PC-3 (cell line): ENCODE data around the gene DPF3. TPM values are rescaled to one million over a fixed set of nuclear protein-coding genes. Genes with fewer than 3 reads are reported as not detected.

ENCODE experiments used
- ATAC-seq: fragments of 200-7000 bp; cut with Tn5 transposase; 2 replicates; pipeline ENCODE4 v1.9.1; 2020; ENCODE audit warnings: mild to moderate bottlenecking, moderate library complexity
- BruUV-seq: library from RNA; stranded (reverse); fragments of 400-500 nt; replicated peaks from 2 replicates; lab custom pipeline; 2021; lab: Mats Ljungman, UMichigan
- CTCF ChIA-PET: fragments of 300-600 bp; sonication (Branson Sonifier 250); formaldehyde crosslinking; loops from one replicate; lab custom pipeline; 2022; ENCODE audit warnings: antibody characterized with exemption; lab: Charles Lee
- POLR2A ChIA-PET: fragments of 300-600 bp; sonication (Branson Sonifier 250); formaldehyde crosslinking; loops from one replicate; lab custom pipeline; 2022; ENCODE audit warnings: antibody characterized with exemption; ENCODE audit not compliant: unreplicated experiment; lab: Charles Lee
- DNase-seq: peaks from one replicate; pipeline ENCODE4 v3.0.0-alpha.2; 2015
- H2AFZ ChIP-seq: fragments of 300-600 bp; sonication (generic); 2 replicates; pipeline ENCODE4 v1.6.0; 2016; ENCODE audit warnings: antibody characterized with exemption, low read length
- H3F3A ChIP-seq: fragments of 300-600 bp; sonication (generic); one replicate; pipeline ENCODE4 v1.6.0; 2017; ENCODE audit warnings: antibody characterized with exemption, low read length, control low read depth, mild to moderate bottlenecking; ENCODE audit not compliant: unreplicated experiment
- H3K27ac ChIP-seq: fragments of 300-600 bp; sonication (generic); 2 replicates; pipeline ENCODE4 v1.5.1; 2016; ENCODE audit warnings: mild to moderate bottlenecking, low read length
- H3K27me3 ChIP-seq: fragments of 300-600 bp; sonication (generic); 2 replicates; pipeline ENCODE4 v1.6.1; 2016; ENCODE audit warnings: low read length, mixed read lengths
- H3K36me3 ChIP-seq: fragments of 300-600 bp; sonication (generic); 2 replicates; pipeline ENCODE4 v1.6.1; 2016; ENCODE audit warnings: low read depth, mixed run types, low read length, mixed read lengths
- H3K4me1 ChIP-seq: fragments of 300-600 bp; sonication (generic); 2 replicates; pipeline ENCODE4 v1.5.1; 2016; ENCODE audit warnings: low read length; ENCODE audit not compliant: insufficient read depth
- H3K4me2 ChIP-seq: fragments of 300-600 bp; sonication (generic); 2 replicates; pipeline ENCODE4 v1.6.0; 2016; ENCODE audit warnings: low read length
- H3K4me3 ChIP-seq: fragments of 300-600 bp; sonication (generic); 2 replicates; pipeline ENCODE4 v1.5.1; 2016; ENCODE audit warnings: mild to moderate bottlenecking, low read length, mixed read lengths
- H3K79me2 ChIP-seq: fragments of 300-600 bp; sonication (generic); 2 replicates; pipeline ENCODE4 v1.6.1; 2017; ENCODE audit warnings: low read length, mixed read lengths
- H3K9ac ChIP-seq: fragments of 300-600 bp; sonication (generic); 2 replicates; pipeline ENCODE4 v1.6.0; 2016; ENCODE audit warnings: mild to moderate bottlenecking, low read length
- H3K9me2 ChIP-seq: fragments of 300-600 bp; sonication (generic); replicated peaks from 2 replicates; pipeline ENCODE4 v1.6.1; 2016; ENCODE audit warnings: mixed run types, low read length, mixed read lengths
- H3K9me3 ChIP-seq: fragments of 300-600 bp; sonication (generic); 2 replicates; pipeline ENCODE4 v1.6.1; 2016; ENCODE audit warnings: low read length, mixed read lengths
- H4K20me1 ChIP-seq: fragments of 300-600 bp; sonication (generic); 2 replicates; pipeline ENCODE4 v1.6.1; 2016; ENCODE audit warnings: low read length, mixed read lengths
- CTCF ChIP-seq: fragments of 300-600 bp; sonication (generic); conservative IDR thresholded peaks from 2 replicates; pipeline ENCODE4 v1.5.1; 2017; ENCODE audit warnings: antibody characterized with exemption, low read depth, mild to moderate bottlenecking, low read length
- EZH2 ChIP-seq: fragments of 300-600 bp; sonication (generic); IDR thresholded peaks from one replicate; pipeline ENCODE4 v1.6.1; 2017; ENCODE audit warnings: antibody characterized with exemption, mild to moderate bottlenecking, low read length; ENCODE audit not compliant: unreplicated experiment
- EZH2phosphoT487 ChIP-seq: fragments of 300-600 bp; sonication (generic); IDR thresholded peaks from 2 replicates; pipeline ENCODE4 v1.6.1; 2018; ENCODE audit warnings: mild to moderate bottlenecking, antibody characterized with exemption, low read length, borderline replicate concordance
- intact Hi-C: fragments of 100-400 bp; cut with micrococcal nuclease; formaldehyde crosslinking; loops from 2 replicates; pipeline ENCODE4 v1.9.0; 2023
- total RNA-seq: library from RNA; depleted of rRNA; stranded (reverse); fragments of >200 nt; gene quantifications from 2 replicates; pipeline ENCODE4 v1.2.3, GENCODE V29; 2014

Gene DPF3
- total RNA-seq, 1 experiment from 2014 or later = 16.6 TPM

- CTCF ChIA-PET = no interaction called here
- H3K4me2 ChIP-seq = no peak overlapping the region
- H3K4me1 ChIP-seq = no peaks in the 10 kb centered on the region
- H3K9me2 ChIP-seq = no peaks in the 10 kb centered on the region
- H3K27ac ChIP-seq = no peak overlapping the region
- no peak for DNase-seq
- no TSS peak for BruUV-seq
- H3K79me2 ChIP-seq = no peaks in the 10 kb centered on the region
- no peaks in the 10 kb centered on the region for H4K20me1 ChIP-seq
- H3K9me3 ChIP-seq = no peaks in the 10 kb centered on the region
- no peak overlapping the region for H3K4me3 ChIP-seq
- no peaks in the 10 kb centered on the region for H3K36me3 ChIP-seq
- no peak overlapping the region for H2AFZ ChIP-seq
- ATAC-seq = no peak
- no peaks in the 10 kb centered on the region for H3K27me3 ChIP-seq
- H3F3A ChIP-seq = no peaks in the 10 kb centered on the region
- POLR2A ChIA-PET = no interaction called here
- TF ChIP-seq CTCF (no peak), EZH2phosphoT487 (no peak), EZH2 (no peak)
- H3K9ac ChIP-seq = no peak overlapping the region
- intact Hi-C loops = no loop called here
These were observed 54.5 kb downstream of the DPF3 start for GRCh38 chr14:72839351-72839750.

GRCh38 chr14:72836085-72836484 lies 57.8 kb downstream of the DPF3 start:
- H3K4me2 ChIP-seq = no peak overlapping the region
- H4K20me1 ChIP-seq = no peaks in the 10 kb centered on the region
- H3F3A ChIP-seq = no peaks in the 10 kb centered on the region
- H3K36me3 ChIP-seq = no peaks in the 10 kb centered on the region
- intact Hi-C loops = no loop called here
- H3K79me2 ChIP-seq = no peaks in the 10 kb centered on the region
- BruUV-seq = no TSS peak
- TF ChIP-seq EZH2 = no peak
- TF ChIP-seq CTCF = no peak
- no peak for TF ChIP-seq EZH2phosphoT487
- ChIA-PET CTCF (no interaction called here), POLR2A (no interaction called here)
- no peaks in the 10 kb centered on the region for H3K27me3 ChIP-seq
- H2AFZ ChIP-seq = no peak overlapping the region
- H3K4me1 ChIP-seq = no peaks in the 10 kb centered on the region
- ATAC-seq (no peak), DNase-seq (no peak)
- no peak overlapping the region for H3K9ac ChIP-seq
- no peaks in the 10 kb centered on the region for H3K9me3 ChIP-seq
- no peak overlapping the region for H3K4me3 ChIP-seq
- H3K27ac ChIP-seq = no peak overlapping the region
- no peaks in the 10 kb centered on the region for H3K9me2 ChIP-seq

- intact Hi-C loops = no loop called here
- Histone ChIP-seq H3K4me3 (no peak overlapping the region), H3K9ac (no peak overlapping the region), H3K9me3 (no peaks in the 10 kb centered on the region), H3K79me2 (0 out of 2 replicates have a peak, but pooled peaks cover 5% of the 10 kb centered on the region), H4K20me1 (no peaks in the 10 kb centered on the region; the same call in 1 of the 2 replicates), H3K36me3 (no peaks in the 10 kb centered on the region), H3K4me1 (no peaks in the 10 kb centered on the region), H2AFZ (no peak overlapping the region), H3K4me2 (no peak overlapping the region), H3K27me3 (no peaks in the 10 kb centered on the region), H3K9me2 (no peaks in the 10 kb centered on the region), H3K27ac (no peak overlapping the region), H3F3A (no peaks in the 10 kb centered on the region)
- no TSS peak for BruUV-seq
- DNase-seq (no peak), ATAC-seq (no peak)
- CTCF ChIA-PET = no interaction called here
- TF ChIP-seq CTCF = no peak
- POLR2A ChIA-PET = no interaction called here
These were observed 60.7 kb downstream of the DPF3 start for GRCh38 chr14:72833174-72833573.
